Epithelial cell of proximal tubule (primary cell): Measurements from ENCODE around the gene TUBGCP3. TPM values are rescaled to one million over a fixed set of nuclear protein-coding genes. Genes with fewer than 3 reads are reported as not detected.
A peak's percentile ranks its signal among the peaks of the same experiment; 100 is the strongest.

Source experiments
- DNase-seq: peaks from one replicate; pipeline ENCODE4 v3.0.0-alpha.2; 2011; ENCODE audit warnings: low read depth
- H3K4me3 ChIP-seq: 2 replicates; pipeline ENCODE4 v1.5.1; 2011; ENCODE audit warnings: low read depth, mild to moderate bottlenecking, low read length
- CTCF ChIP-seq: conservative IDR thresholded peaks from 2 replicates; pipeline ENCODE4 v1.5.1; 2012; ENCODE audit warnings: low read depth, mild to moderate bottlenecking, low read length
- total RNA-seq: library from RNA; depleted of rRNA; stranded (reverse); fragments of >200 nt; gene quantifications from 2 replicates; pipeline ENCODE4 v1.2.3, GENCODE V29; 2015

Gene TUBGCP3
- total RNA-seq, 1 donor from 2014 or later = 16.4 TPM

- H3K4me3 ChIP-seq = no peak overlapping the region
- no peak for DNase-seq
- no peak for TF ChIP-seq CTCF
Observed at GRCh38 chr13:112601371-112601770, 13.4 kb upstream of the TUBGCP3 start.

- no peak for DNase-seq
- no peak overlapping the region for H3K4me3 ChIP-seq
- no peak for TF ChIP-seq CTCF
Observed at GRCh38 chr13:112596235-112596634, 8.3 kb upstream of the TUBGCP3 start.

GRCh38 chr13:112592647-112593046 is 4.7 kb upstream of the TUBGCP3 start:
- no peak for TF ChIP-seq CTCF
- no peak overlapping the region for H3K4me3 ChIP-seq
- no peak for DNase-seq

- no peak for TF ChIP-seq CTCF
- no peak for DNase-seq
- no peak overlapping the region for H3K4me3 ChIP-seq
Observed at GRCh38 chr13:112592181-112592580, 4.2 kb upstream of the TUBGCP3 start.

- no peak for TF ChIP-seq CTCF
- DNase-seq = no peak
- H3K4me3 ChIP-seq = peak overlapping the region; percentile 89
Observed at GRCh38 chr13:112588490-112589297, 741 bp upstream of the TUBGCP3 start.

GRCh38 chr13:112587212-112587763 is 665 bp downstream of the TUBGCP3 start:
- H3K4me3 ChIP-seq = peak overlapping the region; percentile 89
- peak; percentile 15 for TF ChIP-seq CTCF
- DNase-seq = no peak
